PC-3 (cell line): ENCODE results near the gene CDK4. TPM values are rescaled to one million over a fixed set of nuclear protein-coding genes. Genes with fewer than 3 reads are reported as not detected.

Experiments used
- ATAC-seq: fragments of 200-7000 bp; cut with Tn5 transposase; 2 replicates; pipeline ENCODE4 v1.9.1; 2020; ENCODE audit warnings: mild to moderate bottlenecking, moderate library complexity
- BruUV-seq: library from RNA; stranded (reverse); fragments of 400-500 nt; replicated peaks from 2 replicates; lab custom pipeline; 2021; lab: Mats Ljungman, UMichigan
- CTCF ChIA-PET: fragments of 300-600 bp; sonication (Branson Sonifier 250); formaldehyde crosslinking; loops from one replicate; lab custom pipeline; 2022; ENCODE audit warnings: antibody characterized with exemption; lab: Charles Lee
- POLR2A ChIA-PET: fragments of 300-600 bp; sonication (Branson Sonifier 250); formaldehyde crosslinking; loops from one replicate; lab custom pipeline; 2022; ENCODE audit warnings: antibody characterized with exemption; ENCODE audit not compliant: unreplicated experiment; lab: Charles Lee
- DNase-seq: peaks from one replicate; pipeline ENCODE4 v3.0.0-alpha.2; 2015
- H2AFZ ChIP-seq: fragments of 300-600 bp; sonication (generic); 2 replicates; pipeline ENCODE4 v1.6.0; 2016; ENCODE audit warnings: antibody characterized with exemption, low read length
- H3F3A ChIP-seq: fragments of 300-600 bp; sonication (generic); one replicate; pipeline ENCODE4 v1.6.0; 2017; ENCODE audit warnings: antibody characterized with exemption, low read length, control low read depth, mild to moderate bottlenecking; ENCODE audit not compliant: unreplicated experiment
- H3K27ac ChIP-seq: fragments of 300-600 bp; sonication (generic); 2 replicates; pipeline ENCODE4 v1.5.1; 2016; ENCODE audit warnings: mild to moderate bottlenecking, low read length
- H3K27me3 ChIP-seq: fragments of 300-600 bp; sonication (generic); 2 replicates; pipeline ENCODE4 v1.6.1; 2016; ENCODE audit warnings: low read length, mixed read lengths
- H3K36me3 ChIP-seq: fragments of 300-600 bp; sonication (generic); 2 replicates; pipeline ENCODE4 v1.6.1; 2016; ENCODE audit warnings: low read depth, mixed run types, low read length, mixed read lengths
- H3K4me1 ChIP-seq: fragments of 300-600 bp; sonication (generic); 2 replicates; pipeline ENCODE4 v1.5.1; 2016; ENCODE audit warnings: low read length; ENCODE audit not compliant: insufficient read depth
- H3K4me2 ChIP-seq: fragments of 300-600 bp; sonication (generic); 2 replicates; pipeline ENCODE4 v1.6.0; 2016; ENCODE audit warnings: low read length
- H3K4me3 ChIP-seq: fragments of 300-600 bp; sonication (generic); 2 replicates; pipeline ENCODE4 v1.5.1; 2016; ENCODE audit warnings: mild to moderate bottlenecking, low read length, mixed read lengths
- H3K79me2 ChIP-seq: fragments of 300-600 bp; sonication (generic); 2 replicates; pipeline ENCODE4 v1.6.1; 2017; ENCODE audit warnings: low read length, mixed read lengths
- H3K9ac ChIP-seq: fragments of 300-600 bp; sonication (generic); 2 replicates; pipeline ENCODE4 v1.6.0; 2016; ENCODE audit warnings: mild to moderate bottlenecking, low read length
- H3K9me2 ChIP-seq: fragments of 300-600 bp; sonication (generic); replicated peaks from 2 replicates; pipeline ENCODE4 v1.6.1; 2016; ENCODE audit warnings: mixed run types, low read length, mixed read lengths
- H3K9me3 ChIP-seq: fragments of 300-600 bp; sonication (generic); 2 replicates; pipeline ENCODE4 v1.6.1; 2016; ENCODE audit warnings: low read length, mixed read lengths
- H4K20me1 ChIP-seq: fragments of 300-600 bp; sonication (generic); 2 replicates; pipeline ENCODE4 v1.6.1; 2016; ENCODE audit warnings: low read length, mixed read lengths
- CTCF ChIP-seq: fragments of 300-600 bp; sonication (generic); conservative IDR thresholded peaks from 2 replicates; pipeline ENCODE4 v1.5.1; 2017; ENCODE audit warnings: antibody characterized with exemption, low read depth, mild to moderate bottlenecking, low read length
- EZH2 ChIP-seq: fragments of 300-600 bp; sonication (generic); IDR thresholded peaks from one replicate; pipeline ENCODE4 v1.6.1; 2017; ENCODE audit warnings: antibody characterized with exemption, mild to moderate bottlenecking, low read length; ENCODE audit not compliant: unreplicated experiment
- EZH2phosphoT487 ChIP-seq: fragments of 300-600 bp; sonication (generic); IDR thresholded peaks from 2 replicates; pipeline ENCODE4 v1.6.1; 2018; ENCODE audit warnings: mild to moderate bottlenecking, antibody characterized with exemption, low read length, borderline replicate concordance
- intact Hi-C: fragments of 100-400 bp; cut with micrococcal nuclease; formaldehyde crosslinking; loops from 2 replicates; pipeline ENCODE4 v1.9.0; 2023
- microRNA-seq: library from miRNA; unstranded; fragments of <30 nt; microRNA quantifications from one replicate; pipeline ENCODE4 v1.1.0, GENCODE V29; 2020; ENCODE audit not compliant: unreplicated experiment
- total RNA-seq: library from RNA; depleted of rRNA; stranded (reverse); fragments of >200 nt; gene quantifications from 2 replicates; pipeline ENCODE4 v1.2.3, GENCODE V29; 2014; rRNA removed

CDK4 gene
- total RNA-seq, 1 experiment from 2014 or later = 212 TPM

GRCh38 chr12:57700317-57700716 lies 51.8 kb downstream of the CDK4 start:
- Histone ChIP-seq H4K20me1 (no peaks in the 10 kb centered on the region), H3K36me3 (peaks cover 41% of the 10 kb centered on the region), H3K9me2 (no peaks in the 10 kb centered on the region), H3K9ac (no peak overlapping the region), H3F3A (no peaks in the 10 kb centered on the region), H3K4me3 (no peak overlapping the region), H3K27ac (no peak overlapping the region), H3K27me3 (no peaks in the 10 kb centered on the region), H3K4me2 (no peak overlapping the region), H3K4me1 (no peaks in the 10 kb centered on the region), H3K79me2 (peaks cover 6% of the 10 kb centered on the region), H2AFZ (no peak overlapping the region), H3K9me3 (no peaks in the 10 kb centered on the region)
- DNase-seq (no peak), ATAC-seq (no peak)
- BruUV-seq = no TSS peak
- intact Hi-C loops = no loop called here
- CTCF ChIA-PET = no interaction called here
- TF ChIP-seq CTCF (no peak), EZH2 (no peak), EZH2phosphoT487 (no peak)
- POLR2A ChIA-PET = no interaction called here

- Histone ChIP-seq H3F3A (no peaks in the 10 kb centered on the region), H3K9ac (no peak overlapping the region), H3K36me3 (peaks cover 34% of the 10 kb centered on the region), H3K4me2 (no peak overlapping the region), H3K27ac (no peak overlapping the region), H2AFZ (no peak overlapping the region), H3K4me1 (peaks cover 7% of the 10 kb centered on the region), H4K20me1 (no peaks in the 10 kb centered on the region), H3K27me3 (no peaks in the 10 kb centered on the region), H3K4me3 (no peak overlapping the region), H3K9me3 (no peaks in the 10 kb centered on the region), H3K9me2 (no peaks in the 10 kb centered on the region), H3K79me2 (peaks cover 16% of the 10 kb centered on the region)
- intact Hi-C loops = no loop called here
- no peak for DNase-seq
- no TSS peak for BruUV-seq
- no peak for ATAC-seq
- POLR2A ChIA-PET = no interaction called here
- CTCF ChIA-PET = no interaction called here
- TF ChIP-seq EZH2phosphoT487 (no peak), CTCF (no peak), EZH2 (no peak)
Measured at GRCh38 chr12:57698414-57698813, 53.7 kb downstream of the CDK4 start.

Small RNA genes lying within 50 kb of the gene (microRNA-seq; reads per million reads assigned to microRNA genes)
- gene MIR6759 = not detected

Other genes with a start within 250 kb of the CDK4 start
- gene DDIT3, start 231.8 kb downstream of the CDK4 start, total RNA-seq = 27.4 and 33.1 TPM in 2 replicates
- gene MBD6, start 229.5 kb downstream of the CDK4 start, total RNA-seq = 13.1 and 13.2 TPM in 2 replicates
- 88.5 and 96.4 TPM in 2 replicates for gene DCTN2, start 205.1 kb downstream of the CDK4 start, total RNA-seq
- not detected in 2 replicates for gene KIF5A, start 202.3 kb downstream of the CDK4 start, total RNA-seq
- gene PIP4K2C, start 161.1 kb downstream of the CDK4 start, total RNA-seq = 83.6 and 88.6 TPM in 2 replicates
- gene DTX3, start 147.5 kb downstream of the CDK4 start, total RNA-seq = 11.9 and 15.9 TPM in 2 replicates
- 10.0 and 18.1 TPM in 2 replicates for gene ARHGEF25, start 140.9 kb downstream of the CDK4 start, total RNA-seq
- 39.0 and 42.3 TPM in 2 replicates for gene B4GALNT1, start 119.1 kb downstream of the CDK4 start, total RNA-seq
- 145 and 223 TPM in 2 replicates for gene OS9, start 58.2 kb downstream of the CDK4 start, total RNA-seq
- 0.23 and 0.40 TPM in 2 replicates for gene AGAP2, start 13.6 kb downstream of the CDK4 start, total RNA-seq
- gene TSPAN31, start 7.3 kb downstream of the CDK4 start, total RNA-seq = 18.9 and 20.3 TPM in 2 replicates
- gene MARCHF9, start 2.8 kb upstream of the CDK4 start, total RNA-seq = 9.3 and 13.4 TPM in 2 replicates
- gene CYP27B1, start 14.8 kb upstream of the CDK4 start, total RNA-seq = 8.1 and 8.6 TPM in 2 replicates
- gene METTL1, start 19.8 kb upstream of the CDK4 start, total RNA-seq = 25.2 and 29.8 TPM in 2 replicates
- gene EEF1AKMT3, start 20.3 kb upstream of the CDK4 start, total RNA-seq = 5.4 and 9.3 TPM in 2 replicates
- gene TSFM, start 30.5 kb upstream of the CDK4 start, total RNA-seq = 55.8 and 63.0 TPM in 2 replicates
- gene AVIL, start 66.4 kb upstream of the CDK4 start, total RNA-seq = 2.3 TPM in 1 of 2 replicates, not detected in the other
- 37.4 and 39.4 TPM in 2 replicates for gene CTDSP2, start 94.4 kb upstream of the CDK4 start, total RNA-seq
- gene ATP23, start 189.3 kb upstream of the CDK4 start, total RNA-seq = 14.7 and 19.4 TPM in 2 replicates